Prostate gland (tissue), 2 donors: ENCODE measurements around the gene TEX29.

Experiments
- CTCF ChIP-seq, 4 experiments: fragments of 200-600 bp in 2 of 4; fragments of 450-650 bp in 2 of 4; sonication (generic) in 2 of 4; IDR thresholded peaks; 1 replicate in 3 of 4; 2 replicates in 1 of 4; pipeline ENCODE4 v1.5.1; 2016 to 2019; ENCODE audit warnings: antibody characterized with exemption in 4 of 4, mild to moderate bottlenecking in 2 of 4, moderate library complexity in 2 of 4
- POLR2A ChIP-seq: fragments of 450-650 bp; IDR thresholded peaks from one replicate; pipeline ENCODE4 v1.6.1; 2016; ENCODE audit warnings: antibody characterized with exemption, mild to moderate bottlenecking
- POLR2AphosphoS5 ChIP-seq: sonication (generic); formaldehyde crosslinking; IDR thresholded peaks from one replicate; pipeline ENCODE4 v1.6.1; 2017; ENCODE audit warnings: antibody characterized with exemption

- TF ChIP-seq CTCF (IDR thresholded peaks at IDR 0.05) (no peak), POLR2A (no peak), POLR2AphosphoS5 (no peak)
These were observed 40.2 kb upstream of the TEX29 start for GRCh38 chr13:111280226-111280625.
